ENCODE measurements around the gene ATP13A1.

GRCh38 chr19:19657397-19657783, 6.1 kb downstream of the ATP13A1 start:
- TF ChIP-seq, protein P1, sequence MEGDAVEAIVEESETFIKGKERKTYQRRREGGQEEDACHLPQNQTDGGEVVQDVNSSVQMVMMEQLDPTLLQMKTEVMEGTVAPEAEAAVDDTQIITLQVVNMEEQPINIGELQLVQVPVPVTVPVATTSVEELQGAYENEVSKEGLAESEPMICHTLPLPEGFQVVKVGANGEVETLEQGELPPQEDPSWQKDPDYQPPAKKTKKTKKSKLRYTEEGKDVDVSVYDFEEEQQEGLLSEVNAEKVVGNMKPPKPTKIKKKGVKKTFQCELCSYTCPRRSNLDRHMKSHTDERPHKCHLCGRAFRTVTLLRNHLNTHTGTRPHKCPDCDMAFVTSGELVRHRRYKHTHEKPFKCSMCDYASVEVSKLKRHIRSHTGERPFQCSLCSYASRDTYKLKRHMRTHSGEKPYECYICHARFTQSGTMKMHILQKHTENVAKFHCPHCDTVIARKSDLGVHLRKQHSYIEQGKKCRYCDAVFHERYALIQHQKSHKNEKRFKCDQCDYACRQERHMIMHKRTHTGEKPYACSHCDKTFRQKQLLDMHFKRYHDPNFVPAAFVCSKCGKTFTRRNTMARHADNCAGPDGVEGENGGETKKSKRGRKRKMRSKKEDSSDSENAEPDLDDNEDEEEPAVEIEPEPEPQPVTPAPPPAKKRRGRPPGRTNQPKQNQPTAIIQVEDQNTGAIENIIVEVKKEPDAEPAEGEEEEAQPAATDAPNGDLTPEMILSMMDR (IDR thresholded peaks at IDR 0.05): no peak
- no peak for TF ChIP-seq POLR2A (IDR thresholded peaks at IDR 0.05)

All from Peyer's patch (tissue), 4 donors.